Lung (tissue), 12 donors: ENCODE data around the gene FGFR2. TPM values are rescaled to one million over a fixed set of nuclear protein-coding genes. Genes with fewer than 3 reads are reported as not detected.

Experiments
- ATAC-seq: fragments of 200-7000 bp; cut with Tn5 transposase; one replicate; pipeline ENCODE4 v1.9.1; 2020; ENCODE audit warnings: moderate number of reproducible peaks; ENCODE audit not compliant: insufficient read depth, low FRiP score
- DNase-seq, 3 donors: peaks; one replicate each; pipeline ENCODE4 v3.0.0-alpha.2; 2013 to 2017
- H3K27ac ChIP-seq, 2 donors: one replicate each; pipeline ENCODE4 v1.5.1; 2013; ENCODE audit warnings: mild to moderate bottlenecking in 2 of 2, moderate library complexity in 2 of 2, control low read depth in 1 of 2, inconsistent platforms in 1 of 2, low read depth in 1 of 2, low read length in 1 of 2
- H3K27me3 ChIP-seq, 3 donors: one replicate each; pipeline ENCODE4 v1.5.1; 2013; ENCODE audit warnings: low read length in 2 of 3; ENCODE audit not compliant: control insufficient read depth in 3 of 3, insufficient read depth in 3 of 3
- H3K36me3 ChIP-seq, 4 donors: one replicate each; pipeline ENCODE4 v1.5.1; 2013; ENCODE audit warnings: low read length in 4 of 4, mild to moderate bottlenecking in 1 of 4, moderate library complexity in 1 of 4; ENCODE audit not compliant: control insufficient read depth in 4 of 4, insufficient read depth in 4 of 4
- H3K4me1 ChIP-seq, 5 donors: one replicate each; pipeline ENCODE4 v1.5.1; 2013; ENCODE audit warnings: low read length in 5 of 5, mild to moderate bottlenecking in 2 of 5, moderate library complexity in 1 of 5; ENCODE audit not compliant: control insufficient read depth in 5 of 5, insufficient read depth in 5 of 5
- H3K4me3 ChIP-seq: one replicate; pipeline ENCODE4 v1.5.1; 2013; ENCODE audit warnings: mild to moderate bottlenecking, control low read depth, moderate library complexity
- H3K9ac ChIP-seq, 2 donors: one replicate each; pipeline ENCODE4 v1.5.1; 2013; ENCODE audit warnings: low read length in 2 of 2, control low read depth in 1 of 2; ENCODE audit not compliant: insufficient read depth in 1 of 2
- H3K9me3 ChIP-seq, 4 donors: one replicate each; pipeline ENCODE4 v1.5.1; 2013; ENCODE audit warnings: low read length in 3 of 4, mild to moderate bottlenecking in 1 of 4, moderate library complexity in 1 of 4; ENCODE audit not compliant: control insufficient read depth in 4 of 4, insufficient read depth in 3 of 4
- WGBS, 2 donors: extraction: QIAGEN DNeasy Blood & Tissue Kit; methylation state at CpG; one replicate each; pipeline ENCODE4 v1.1.7; 2013; 5-methylcytosine and 5-hydroxymethylcytosine counted together
- polyA plus RNA-seq, 2 donors: library from polyadenylated mRNA; stranded (reverse); fragments of 200-250 nt; gene quantifications; one replicate each; pipeline ENCODE4 v1.2.1, GENCODE V29; 2013
- total RNA-seq, 2 donors: library from RNA; depleted of rRNA in 1 of 2; stranded (reverse); fragments of >200 nt in 1 of 2; gene quantifications; one replicate each; pipeline ENCODE4 v1.2.1, GENCODE V29; 2014 to 2021
- TF ChIP-seq, protein P1 (sequence below): IDR thresholded peaks from 2 replicates; pipeline ENCODE4 v1.5.1; 2012; ENCODE audit warnings: mild to moderate bottlenecking; ENCODE audit errors: control extremely low read depth, extremely low read depth
- donor health status: control.
- donor health status: control.
- donor health status: Bipolar disorder and iron deficiency.
- donor health status: healthy.
- donor health status: DM: yes; HTN: yes; CAD: no.

Gene FGFR2
- total and polyA plus RNA-seq, 4 donors = 11.4 to 230 (median 41.7) TPM

DNA sequence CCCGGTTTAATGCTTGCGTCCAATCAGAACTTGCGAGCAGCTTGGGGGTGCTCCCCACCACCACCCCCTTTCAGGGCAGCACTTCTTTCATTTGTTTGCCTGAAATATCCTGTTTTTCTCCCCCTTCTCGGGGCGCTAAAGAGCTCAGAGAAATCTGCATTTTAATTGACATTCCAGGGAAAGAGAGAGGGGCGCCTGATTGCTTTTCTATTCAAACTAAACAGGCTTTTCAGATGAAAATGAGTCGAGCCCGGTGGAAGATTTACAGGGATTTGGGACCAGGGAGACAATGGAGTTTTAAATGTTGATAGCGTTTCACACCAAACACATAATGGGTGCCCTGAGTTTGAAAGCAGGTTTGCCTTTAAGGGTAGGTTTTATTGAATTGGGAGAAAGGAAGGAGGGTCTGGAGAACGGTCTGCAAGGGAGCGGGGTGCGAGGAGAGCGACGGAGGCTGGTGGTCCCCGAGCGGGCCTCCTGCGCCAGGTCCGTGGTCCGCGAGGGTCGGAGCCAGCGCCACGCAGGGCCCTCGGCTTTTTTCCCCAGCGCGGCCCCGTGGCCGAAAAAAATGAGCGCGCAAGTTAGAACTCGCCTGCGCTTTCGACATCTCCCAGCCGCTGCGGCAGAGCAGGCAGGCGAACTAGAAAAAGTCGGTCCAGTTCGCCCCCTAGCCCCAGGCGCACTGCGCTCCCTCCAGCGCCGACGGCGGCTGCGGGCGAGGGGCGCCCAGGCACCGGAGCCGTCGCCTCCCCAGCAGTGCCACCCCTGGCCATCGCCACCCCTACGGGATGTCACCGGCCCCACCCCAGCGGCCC is 1.3 kb downstream of the FGFR2 start:
- WGBS, 2 donors = 3 to 4% methylated on average over 54 of the region's 54 CpGs
- peak overlapping the region; percentile 57 to 84 for H3K9ac ChIP-seq
- H3K4me1 ChIP-seq = peaks cover 0 to 44% (median 12%) of the 10 kb centered on the region in 5 donors
- ATAC-seq = peak; percentile 29
- peak overlapping the region; percentile 59 for H3K4me3 ChIP-seq
- TF ChIP-seq, protein P1, sequence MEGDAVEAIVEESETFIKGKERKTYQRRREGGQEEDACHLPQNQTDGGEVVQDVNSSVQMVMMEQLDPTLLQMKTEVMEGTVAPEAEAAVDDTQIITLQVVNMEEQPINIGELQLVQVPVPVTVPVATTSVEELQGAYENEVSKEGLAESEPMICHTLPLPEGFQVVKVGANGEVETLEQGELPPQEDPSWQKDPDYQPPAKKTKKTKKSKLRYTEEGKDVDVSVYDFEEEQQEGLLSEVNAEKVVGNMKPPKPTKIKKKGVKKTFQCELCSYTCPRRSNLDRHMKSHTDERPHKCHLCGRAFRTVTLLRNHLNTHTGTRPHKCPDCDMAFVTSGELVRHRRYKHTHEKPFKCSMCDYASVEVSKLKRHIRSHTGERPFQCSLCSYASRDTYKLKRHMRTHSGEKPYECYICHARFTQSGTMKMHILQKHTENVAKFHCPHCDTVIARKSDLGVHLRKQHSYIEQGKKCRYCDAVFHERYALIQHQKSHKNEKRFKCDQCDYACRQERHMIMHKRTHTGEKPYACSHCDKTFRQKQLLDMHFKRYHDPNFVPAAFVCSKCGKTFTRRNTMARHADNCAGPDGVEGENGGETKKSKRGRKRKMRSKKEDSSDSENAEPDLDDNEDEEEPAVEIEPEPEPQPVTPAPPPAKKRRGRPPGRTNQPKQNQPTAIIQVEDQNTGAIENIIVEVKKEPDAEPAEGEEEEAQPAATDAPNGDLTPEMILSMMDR = no peak
- no peaks in the 10 kb centered on the region for H3K9me3 ChIP-seq
- no peaks in the 10 kb centered on the region for H3K27me3 ChIP-seq
- DNase-seq = peak; percentile 86 to 93 (median 89)
- peak overlapping the region in 1 of 2 donors; percentile 75 for H3K27ac ChIP-seq
- H3K36me3 ChIP-seq = peaks cover 0 to 18% (median 9%) of the 10 kb centered on the region in 4 donors

GRCh38 chr10:121595806-121596688 is 2.2 kb downstream of the FGFR2 start:
- TF ChIP-seq, protein P1 = no peak
- H3K27ac ChIP-seq = peak overlapping the region in 1 of 2 donors; percentile 27
- no peaks in the 10 kb centered on the region for H3K27me3 ChIP-seq
- H3K4me1 ChIP-seq = peaks cover 0 to 46% (median 13%) of the 10 kb centered on the region in 5 donors
- DNase-seq = peak; percentile 51 to 68 (median 61)
- no peaks in the 10 kb centered on the region for H3K9me3 ChIP-seq
- H3K4me3 ChIP-seq = peak overlapping the region; percentile 11
- H3K9ac ChIP-seq = peak overlapping the region; percentile 57 to 84
- no peak for ATAC-seq
- 21 to 30% methylated on average over 28 of the region's 28 CpGs for WGBS, 2 donors
- peaks cover 0 to 26% (median 12%) of the 10 kb centered on the region in 4 donors for H3K36me3 ChIP-seq

GRCh38 chr10:121595351-121595805 is 2.9 kb downstream of the FGFR2 start:
- no peak for ATAC-seq
- TF ChIP-seq, protein P1 = no peak
- H3K9me3 ChIP-seq = no peaks in the 10 kb centered on the region
- peak overlapping the region in 1 of 2 donors; percentile 27 for H3K27ac ChIP-seq
- H3K4me1 ChIP-seq = peaks cover 0 to 47% (median 13%) of the 10 kb centered on the region in 5 donors
- peaks cover 0 to 26% (median 13%) of the 10 kb centered on the region in 4 donors for H3K36me3 ChIP-seq
- 53 to 57% methylated on average over 11 of the region's 11 CpGs for WGBS, 2 donors
- H3K9ac ChIP-seq = peak overlapping the region in 1 of 2 donors; percentile 76
- DNase-seq = no peak
- H3K27me3 ChIP-seq = no peaks in the 10 kb centered on the region
- H3K4me3 ChIP-seq = no peak overlapping the region
